ENCODE data around the gene PTPRN2.
"Not testable (repeated sequence)": the region's sequence is repeated elsewhere in the genome, so short reads cannot be mapped to it uniquely, and the experiment has no call there.

PTPRN2 gene

DNA sequence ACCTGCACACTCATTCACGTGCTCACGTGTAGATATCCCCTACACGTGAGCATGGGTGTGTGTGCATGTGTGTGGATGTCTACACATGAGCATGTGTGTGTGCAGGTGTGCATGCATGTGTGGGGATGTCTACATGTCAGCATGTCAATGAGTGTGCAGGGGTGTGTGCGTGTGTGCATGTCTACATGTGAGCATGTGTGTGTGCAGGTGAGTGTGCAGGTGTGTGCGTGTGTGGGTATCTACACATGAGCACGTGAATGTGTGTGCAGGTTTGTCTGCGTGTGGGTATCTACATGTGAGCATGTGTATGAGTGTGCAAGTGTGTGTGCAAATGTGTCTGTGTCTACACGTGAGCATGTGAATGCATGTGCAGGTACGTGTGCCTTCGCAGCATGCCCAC is 274.8 kb downstream of the PTPRN2 start:
- ChIA-PET CTCF (no interaction called here), POLR2A (no interaction called here)
- TF ChIP-seq, protein P1, sequence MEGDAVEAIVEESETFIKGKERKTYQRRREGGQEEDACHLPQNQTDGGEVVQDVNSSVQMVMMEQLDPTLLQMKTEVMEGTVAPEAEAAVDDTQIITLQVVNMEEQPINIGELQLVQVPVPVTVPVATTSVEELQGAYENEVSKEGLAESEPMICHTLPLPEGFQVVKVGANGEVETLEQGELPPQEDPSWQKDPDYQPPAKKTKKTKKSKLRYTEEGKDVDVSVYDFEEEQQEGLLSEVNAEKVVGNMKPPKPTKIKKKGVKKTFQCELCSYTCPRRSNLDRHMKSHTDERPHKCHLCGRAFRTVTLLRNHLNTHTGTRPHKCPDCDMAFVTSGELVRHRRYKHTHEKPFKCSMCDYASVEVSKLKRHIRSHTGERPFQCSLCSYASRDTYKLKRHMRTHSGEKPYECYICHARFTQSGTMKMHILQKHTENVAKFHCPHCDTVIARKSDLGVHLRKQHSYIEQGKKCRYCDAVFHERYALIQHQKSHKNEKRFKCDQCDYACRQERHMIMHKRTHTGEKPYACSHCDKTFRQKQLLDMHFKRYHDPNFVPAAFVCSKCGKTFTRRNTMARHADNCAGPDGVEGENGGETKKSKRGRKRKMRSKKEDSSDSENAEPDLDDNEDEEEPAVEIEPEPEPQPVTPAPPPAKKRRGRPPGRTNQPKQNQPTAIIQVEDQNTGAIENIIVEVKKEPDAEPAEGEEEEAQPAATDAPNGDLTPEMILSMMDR (IDR thresholded peaks at IDR 0.05; ENCODE audit: insufficient read depth, low read length, missing control alignments) = no peak
- DNase-seq (ENCODE audit: low read depth, low spot score) = no peak
- no peak overlapping the region for H3K4me3 ChIP-seq (ENCODE audit: low read depth, low read length)

DNA sequence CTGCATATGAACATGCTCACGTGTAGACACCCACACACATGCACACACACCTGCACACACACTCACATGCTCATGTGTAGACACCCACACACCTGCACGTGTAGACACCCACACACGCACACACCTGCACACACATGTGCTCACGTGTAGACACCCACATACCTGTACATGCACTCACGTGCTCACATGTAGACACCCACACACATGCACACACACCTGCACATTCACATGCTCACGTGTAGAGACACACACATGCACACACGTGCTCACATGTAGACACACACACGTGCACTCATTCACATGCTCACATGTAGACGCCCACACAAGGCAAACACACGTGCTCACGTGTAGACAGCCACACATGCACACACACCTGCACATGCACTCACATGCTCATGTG is 275.8 kb downstream of the PTPRN2 start:
- CTCF ChIA-PET = no interaction called here
- POLR2A ChIA-PET = no interaction called here
- TF ChIP-seq, protein P1 (IDR thresholded peaks at IDR 0.05; ENCODE audit: insufficient read depth, low read length, missing control alignments) = no peak
- no peak for DNase-seq (ENCODE audit: low read depth, low spot score)
- H3K4me3 ChIP-seq (ENCODE audit: low read depth, low read length) = no peak overlapping the region

DNA sequence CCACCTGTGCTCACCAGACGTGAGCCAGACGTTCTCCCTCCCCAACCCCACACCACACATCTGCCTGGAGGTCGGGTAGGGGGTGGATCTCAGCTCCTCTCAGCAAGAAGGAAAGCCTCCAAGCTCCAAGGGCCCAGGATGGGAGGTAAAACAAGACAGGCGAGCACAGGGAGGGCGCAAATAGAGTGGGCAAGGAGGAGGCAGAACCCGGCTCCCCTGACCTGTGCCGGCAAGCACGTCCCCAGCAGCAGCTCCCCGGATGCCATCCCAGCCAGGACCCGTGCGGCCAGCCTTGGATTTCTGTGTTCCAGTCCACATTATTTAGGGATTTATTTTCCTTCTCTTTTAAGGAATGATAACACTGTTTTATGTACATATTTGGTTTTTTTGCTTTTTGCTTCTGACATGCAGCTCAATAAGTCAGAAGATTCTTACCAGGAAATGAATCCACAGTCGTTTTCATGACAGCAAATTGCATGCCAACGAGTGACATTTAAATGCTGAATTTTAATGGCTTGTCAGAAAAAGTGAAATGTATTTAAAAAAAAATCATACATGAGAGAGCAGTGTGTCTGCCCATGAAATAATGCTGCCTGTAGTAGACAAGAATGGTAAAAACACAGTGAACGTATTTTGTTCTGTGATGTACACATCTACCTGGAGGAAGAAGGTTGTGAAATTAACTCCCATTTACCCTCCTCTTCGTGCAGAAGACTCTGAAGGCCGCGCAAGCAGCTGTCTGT is 276.5 kb downstream of the PTPRN2 start:
- ChIA-PET POLR2A (interaction anchor here (0.6 kb wide), 1 partner anchor 18 kb away, joined by 3 read pairs; no protein-coding TSS in a partner anchor), CTCF (no interaction called here)

DNA sequence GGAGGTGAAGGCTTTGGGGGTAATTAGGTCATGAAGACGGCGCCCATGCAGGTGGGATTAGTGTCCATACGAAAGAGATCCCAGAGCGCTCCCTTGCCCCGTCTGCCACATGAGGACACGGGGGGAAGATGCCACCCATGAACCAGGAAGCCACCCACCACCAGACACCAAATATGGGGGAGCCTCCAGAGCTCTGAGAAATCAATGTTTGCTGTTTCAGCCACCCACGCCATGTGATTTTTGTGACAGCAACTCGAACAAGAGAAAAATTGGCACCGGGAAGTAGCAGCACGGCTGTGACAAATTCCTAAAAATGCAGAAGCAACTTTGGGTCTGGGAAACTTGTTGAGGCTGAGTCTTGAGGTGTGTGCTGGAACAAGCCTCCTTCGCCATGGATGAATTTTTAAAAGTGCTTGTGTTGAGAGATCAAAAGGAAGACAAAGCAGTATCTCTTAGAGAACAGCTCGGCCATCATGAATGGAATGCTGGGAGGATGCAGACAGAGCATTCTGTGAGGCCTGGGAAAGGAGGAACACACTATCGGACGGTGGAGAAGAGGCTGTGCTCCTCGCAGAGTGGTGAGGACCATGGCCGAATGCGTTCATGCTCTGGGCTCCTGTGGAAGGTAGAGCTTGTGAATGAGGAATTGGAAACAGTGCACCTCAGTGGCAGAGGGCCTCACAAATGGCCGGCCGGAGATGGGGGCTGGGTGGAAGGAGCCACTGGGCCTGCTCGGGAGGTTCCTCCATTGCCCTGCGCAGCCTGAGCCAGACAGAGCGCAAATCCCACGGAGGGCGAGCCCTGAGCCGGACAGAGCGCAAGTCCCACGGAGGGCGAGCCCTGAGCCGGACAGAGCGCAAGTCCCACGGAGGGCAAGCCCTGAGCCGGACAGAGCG is 277.5 kb downstream of the PTPRN2 start:
- no peak overlapping the region for H3K4me3 ChIP-seq (ENCODE audit: low read depth, low read length)
- ChIA-PET POLR2A (interaction anchor here (0.6 kb wide), 1 partner anchor 19 kb away, joined by 3 read pairs; no protein-coding TSS in a partner anchor), CTCF (no interaction called here)
- TF ChIP-seq, protein P1 (IDR thresholded peaks at IDR 0.05; ENCODE audit: insufficient read depth, low read length, missing control alignments) = no peak
- no peak for DNase-seq (ENCODE audit: low read depth, low spot score)

More for the DNA sequence above, 276.5 kb downstream of the PTPRN2 start:
- no peak overlapping the region for H3K4me3 ChIP-seq (ENCODE audit: low read depth, low read length)
- TF ChIP-seq, protein P1 (IDR thresholded peaks at IDR 0.05; ENCODE audit: insufficient read depth, low read length, missing control alignments) = no peak
- no peak for DNase-seq (ENCODE audit: low read depth, low spot score)

DNA sequence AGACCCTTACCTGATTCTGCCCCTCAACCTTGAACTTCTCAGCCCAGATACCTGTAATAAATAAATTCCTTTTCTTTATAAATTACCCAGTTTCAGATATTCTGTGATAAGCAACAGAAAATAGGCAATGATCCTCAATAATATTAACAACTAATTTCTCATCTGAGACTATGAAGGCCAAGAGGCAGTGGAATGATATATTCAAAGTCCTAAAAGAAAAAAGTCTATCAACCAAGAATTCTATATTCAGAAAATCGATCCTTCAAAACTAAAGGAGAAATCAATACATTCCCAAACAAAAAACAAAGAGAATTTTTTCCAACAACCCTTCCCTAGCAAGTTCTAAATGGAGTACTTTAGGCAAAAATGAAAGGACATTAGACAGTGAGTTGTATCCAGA is 279.6 kb downstream of the PTPRN2 start:
- POLR2A ChIA-PET = no interaction called here
- CTCF ChIA-PET = no interaction called here
- DNase-seq (ENCODE audit: low read depth, low spot score) = no peak
- H3K4me3 ChIP-seq (ENCODE audit: low read depth, low read length) = no peak overlapping the region
- TF ChIP-seq, protein P1 (IDR thresholded peaks at IDR 0.05; ENCODE audit: insufficient read depth, low read length, missing control alignments) = no peak

DNA sequence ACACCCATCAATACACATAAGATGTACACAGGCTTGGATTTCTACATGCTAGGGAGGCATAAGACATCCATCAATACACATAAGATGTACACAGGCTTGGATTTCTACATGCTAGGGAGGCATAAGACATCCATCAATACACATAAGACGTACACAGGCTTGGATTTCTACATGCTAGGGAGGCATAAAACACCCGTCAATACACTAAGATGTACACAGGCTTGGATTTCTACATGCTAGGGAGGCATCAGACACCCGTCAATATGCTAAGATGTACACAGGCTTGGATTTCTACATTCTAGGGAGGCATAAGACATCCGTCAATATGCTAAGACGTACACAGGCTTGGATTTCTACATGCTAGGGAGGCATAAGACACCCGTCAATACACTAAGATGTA is 283.6 kb downstream of the PTPRN2 start:
- POLR2A ChIA-PET; H3K4me3 ChIP-seq (ENCODE audit: low read depth, low read length): not testable (repeated sequence)

More for the DNA sequence above, 283.6 kb downstream of the PTPRN2 start:
- CTCF ChIA-PET; DNase-seq (ENCODE audit: low read depth, low spot score): not testable (repeated sequence)

All from AG04449 (cell line).